ENCODE results near the gene RSPO1.

DNA sequence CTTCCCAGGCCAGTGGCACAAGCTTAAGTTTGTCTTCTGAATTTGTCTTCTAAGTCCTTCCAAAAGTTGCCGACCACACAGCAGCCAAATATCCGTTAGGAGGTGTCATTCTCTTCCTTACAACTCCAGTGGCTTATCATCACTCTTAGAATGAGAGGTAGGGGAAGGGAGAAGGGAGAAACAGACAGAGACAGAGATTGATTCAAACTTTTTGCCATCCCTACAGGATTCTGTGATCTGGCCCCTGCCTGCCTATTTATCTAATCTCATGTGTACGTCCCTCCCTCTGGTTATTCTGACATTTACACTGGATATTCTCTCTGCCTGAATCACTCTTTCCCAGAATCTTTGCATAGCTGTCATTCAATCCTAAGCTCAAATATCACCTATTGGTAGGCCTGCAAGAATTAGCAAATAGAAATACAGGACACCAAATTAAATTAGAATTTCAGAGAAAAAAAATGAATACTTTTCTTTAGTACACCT is 38.5 kb downstream of the RSPO1 start:
- TF ChIP-seq ZBTB7A (IDR thresholded peaks at IDR 0.05; ENCODE audit: low read depth) (no peak), RAD21 (IDR thresholded peaks at IDR 0.05; ENCODE audit: low read depth) (no peak), TEAD4 (IDR thresholded peaks at IDR 0.05) (no peak), CREB1 (IDR thresholded peaks at IDR 0.05; ENCODE audit: low read depth) (no peak), EP300 (IDR thresholded peaks at IDR 0.05; ENCODE audit: borderline replicate concordance) (no peak), CEBPB (IDR thresholded peaks at IDR 0.05) (no peak), NFIC (IDR thresholded peaks at IDR 0.05) (no peak)
- TF ChIP-seq, protein P1, sequence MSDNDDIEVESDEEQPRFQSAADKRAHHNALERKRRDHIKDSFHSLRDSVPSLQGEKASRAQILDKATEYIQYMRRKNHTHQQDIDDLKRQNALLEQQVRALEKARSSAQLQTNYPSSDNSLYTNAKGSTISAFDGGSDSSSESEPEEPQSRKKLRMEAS (IDR thresholded peaks at IDR 0.05): no peak

Measured in Ishikawa (cell line).